HepG2 (cell line): ENCODE data around the gene BTBD6. TPM values are rescaled to one million over a fixed set of nuclear protein-coding genes. Genes with fewer than 3 reads are reported as not detected.

ENCODE experiments used
- ATAC-seq: fragments of 200-7000 bp; cut with Tn5 transposase; 3 replicates; pipeline ENCODE4 v1.9.1; 2020; ENCODE audit warnings: mild to moderate bottlenecking, moderate library complexity
- BruUV-seq: library from RNA; stranded (reverse); fragments of 400-500 nt; replicated peaks from 2 replicates; lab custom pipeline; 2021; lab: Mats Ljungman, UMichigan
- CTCF ChIA-PET: fragments of 300-600 bp; formaldehyde crosslinking; extraction: SDS; loops from one replicate; lab custom pipeline; 2021; ENCODE audit warnings: low total read pairs, inconsistent platforms, low intra/inter-chr PET ratio; lab: Yijun Ruan, JAX
- POLR2A ChIA-PET: fragments of 350-600 bp; sonication (Branson Sonifier 250); formaldehyde crosslinking; loops from one replicate; lab custom pipeline; 2020; ENCODE audit warnings: antibody characterized with exemption, inconsistent platforms; lab: Yijun Ruan, JAX
- DNase-seq: peaks from one replicate; pipeline ENCODE4 v3.0.0-alpha.2; 2015; ENCODE audit warnings: low spot score
- FAIRE-seq: peaks from 3 replicates; lab custom pipeline; 2011; peaks lifted over from hg19 to GRCh38; lab: Jason Lieb, UNC
- H2AFZ ChIP-seq: one replicate; pipeline ENCODE4 v1.6.1; 2011; ENCODE audit warnings: low read length, inconsistent platforms
- H3K27ac ChIP-seq: fragments of 300-600 bp; 3 replicates; pipeline ENCODE4 v1.8.0; 2011; ENCODE audit warnings: mixed run types, mild to moderate bottlenecking, mixed read lengths, low read length, inconsistent platforms; ENCODE audit not compliant: insufficient read depth; ENCODE audit errors: extremely low read length
- H3K27me3 ChIP-seq, 2 experiments: fragments of 200-600 bp in 1 of 2; 2 replicates in 1 of 2; 3 replicates in 1 of 2; pipeline versions ENCODE4 v1.6.0 to v1.8.0; 2011; ENCODE audit warnings: low read length in 2 of 2, mild to moderate bottlenecking in 2 of 2, moderate library complexity in 2 of 2, inconsistent platforms in 1 of 2; ENCODE audit not compliant: insufficient read depth in 2 of 2, control insufficient read depth in 1 of 2
- H3K36me3 ChIP-seq, 2 experiments: fragments of 200-600 bp in 1 of 2; replicated peaks in 1 of 2; 2 replicates in 1 of 2; 3 replicates in 1 of 2; pipeline versions ENCODE4 v1.5.1 to v1.8.0; 2011; ENCODE audit warnings: low read length in 2 of 2, inconsistent platforms in 1 of 2; ENCODE audit not compliant: insufficient read depth in 2 of 2, control insufficient read depth in 1 of 2
- H3K4me1 ChIP-seq: 2 replicates; pipeline ENCODE4 v1.5.1; 2012; ENCODE audit warnings: low read length, inconsistent platforms; ENCODE audit not compliant: insufficient read depth
- H3K4me2 ChIP-seq: 2 replicates; pipeline ENCODE4 v1.6.0; 2011; ENCODE audit warnings: low read depth, low read length, inconsistent platforms
- H3K4me3 ChIP-seq, 3 experiments: fragments of 200-600 bp in 1 of 3; sonication (generic), shearing (Covaris generic) in 1 of 3; replicated peaks in 1 of 3; 2 replicates each; pipeline ENCODE4 v1.5.1; 2011 to 2016; ENCODE audit warnings: low read length in 3 of 3, inconsistent platforms in 2 of 3, low read depth in 2 of 3, mild to moderate bottlenecking in 2 of 3, control low read depth in 1 of 3, mixed read lengths in 1 of 3; ENCODE audit not compliant: insufficient read depth in 1 of 3
- H3K79me2 ChIP-seq: one replicate; pipeline ENCODE4 v1.6.1; 2011; ENCODE audit warnings: low read length, inconsistent platforms; ENCODE audit not compliant: insufficient read depth
- H3K9ac ChIP-seq: 2 replicates; pipeline ENCODE4 v1.6.0; 2011; ENCODE audit warnings: mild to moderate bottlenecking, low read depth, low read length, inconsistent platforms; ENCODE audit not compliant: insufficient read depth
- H3K9me3 ChIP-seq: 2 replicates; pipeline ENCODE4 v1.5.1; 2012; ENCODE audit warnings: mild to moderate bottlenecking, low read length
- H4K20me1 ChIP-seq: 2 replicates; pipeline ENCODE4 v1.6.0; 2011; ENCODE audit warnings: inconsistent platforms, mild to moderate bottlenecking, low read length, moderate library complexity; ENCODE audit not compliant: insufficient read depth
- ARNT ChIP-seq: fragments of 450-650 bp; IDR thresholded peaks from 2 replicates; pipeline ENCODE4 v1.6.1; 2017
- ATF7 ChIP-seq, 2 experiments: fragments of 450-650 bp in 1 of 2; sonication (generic) in 1 of 2; formaldehyde crosslinking in 1 of 2; IDR thresholded peaks; 2 replicates each; pipeline versions ENCODE4 v1.4.0 to v1.6.1; 2016 to 2020; ENCODE audit warnings: antibody characterized with exemption in 1 of 2, mild to moderate bottlenecking in 1 of 2, missing genetic modification reagents in 1 of 2
- DPF2 ChIP-seq: sonication (generic); formaldehyde crosslinking; IDR thresholded peaks from 2 replicates; pipeline ENCODE4 v1.4.0; 2020; ENCODE audit warnings: mild to moderate bottlenecking, low read depth, missing genetic modification reagents, borderline replicate concordance
- DR1 ChIP-seq: sonication (generic); formaldehyde crosslinking; IDR thresholded peaks from 2 replicates; pipeline ENCODE4 v1.8.0; 2021; ENCODE audit warnings: mild to moderate bottlenecking, missing genetic modification reagents, inconsistent platforms
- ONECUT2 ChIP-seq: sonication (generic); formaldehyde crosslinking; IDR thresholded peaks from 2 replicates; pipeline ENCODE4 v1.4.0; 2020; ENCODE audit warnings: missing genetic modification reagents
- SIX1 ChIP-seq: sonication (generic); formaldehyde crosslinking; IDR thresholded peaks from 2 replicates; pipeline ENCODE4 v1.4.0; 2020; ENCODE audit warnings: missing genetic modification reagents, borderline replicate concordance
- SOX5 ChIP-seq: IDR thresholded peaks from 2 replicates; pipeline ENCODE4 v1.6.1; 2016; ENCODE audit warnings: borderline replicate concordance
- TBL1XR1 ChIP-seq: fragments of 150-350 bp; IDR thresholded peaks from 2 replicates; pipeline ENCODE4 v1.6.1; 2014; ENCODE audit warnings: borderline replicate concordance, low read length; ENCODE audit not compliant: partially characterized antibody
- YEATS2 ChIP-seq: sonication (generic); formaldehyde crosslinking; IDR thresholded peaks from 2 replicates; pipeline ENCODE4 v1.4.0; 2020; ENCODE audit warnings: missing genetic modification reagents, borderline replicate concordance
- WGBS: methylation state at CpG from one replicate; pipeline ENCODE4 v1.1.6; 2017; ENCODE audit warnings: low lambda C conversion rate; 5-methylcytosine and 5-hydroxymethylcytosine counted together
- in situ Hi-C: cut with HindIII; loops from 2 replicates; pipeline ENCODE4 v1.10.0; 2017; ENCODE audit warnings: low pct_unique_long_range_greater_than_20kb; ENCODE audit not compliant: extremely low pct_ligation_motif_present
- intact Hi-C: fragments of 100-400 bp; cut with micrococcal nuclease; formaldehyde crosslinking; loops from one replicate; pipeline ENCODE4 v1.10.0; 2022; ENCODE audit not compliant: unreplicated experiment
- polyA plus RNA-seq, 8 experiments: library from polyadenylated mRNA; depleted of rRNA in 3 of 8; stranded (reverse) in 7 of 8; unstranded in 1 of 8; fragments of >200 nt; fragmentation: Illumina TruSeq in 4 of 8; extraction: Trizol in 4 of 8; gene quantifications; 2 replicates each; pipeline versions ENCODE4 v1.2.1 to v1.2.3, GENCODE V29; 2011 to 2016; ENCODE audit warnings: low read depth in 4 of 8, missing spikeins in 1 of 8, mixed read lengths in 1 of 8; ENCODE audit not compliant: insufficient read depth in 1 of 8
- total RNA-seq, 5 experiments: library from RNA; depleted of rRNA; stranded (reverse); fragments of >200 nt; fragmentation: Illumina TruSeq; extraction: Trizol; gene quantifications; 2 replicates each; pipeline ENCODE4 v1.2.3, GENCODE V29; 2016; ENCODE audit warnings: low read depth in 1 of 5
- TF ChIP-seq, protein P1 (sequence below): fragments of 450-650 bp; IDR thresholded peaks from 2 replicates; pipeline ENCODE4 v1.6.1; 2017; ENCODE audit warnings: mild to moderate bottlenecking
- TF ChIP-seq, protein P2 (sequence below): sonication (generic); formaldehyde crosslinking; IDR thresholded peaks from 2 replicates; pipeline ENCODE4 v1.4.0; 2020; ENCODE audit warnings: mild to moderate bottlenecking, missing genetic modification reagents, borderline replicate concordance
- TF ChIP-seq, protein P3 (sequence below): sonication (generic); formaldehyde crosslinking; IDR thresholded peaks from 2 replicates; pipeline ENCODE4 v1.8.0; 2022; ENCODE audit warnings: missing genetic modification reagents, mild to moderate bottlenecking, moderate library complexity, borderline replicate concordance

The BTBD6 gene
- total and polyA plus RNA-seq, 2 of the 13 experiments (the other 11 are each of a cell fraction or from before 2014, with no cell fraction given), result not detected

DNA sequence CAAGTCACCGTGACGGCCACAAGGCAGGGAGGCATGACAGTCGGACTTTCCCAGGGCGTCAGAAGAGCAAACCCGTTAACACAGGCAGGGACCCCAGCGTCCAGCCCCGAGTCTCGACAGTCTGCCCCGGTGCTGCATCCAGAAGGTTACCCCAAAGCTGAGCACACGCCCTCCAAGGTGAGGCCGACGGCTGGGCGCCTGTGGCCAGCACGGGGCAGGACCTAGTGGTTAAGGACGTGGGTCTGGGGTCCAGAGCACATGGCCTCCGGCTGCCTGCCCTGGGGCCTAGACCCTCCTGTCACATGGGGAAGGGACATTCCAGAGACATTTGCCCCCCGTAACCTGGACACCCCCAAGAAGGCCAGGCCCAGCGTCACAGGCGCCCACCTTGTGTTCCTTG lies 29.7 kb upstream of the BTBD6 start (continued):
- TF ChIP-seq, protein P1, sequence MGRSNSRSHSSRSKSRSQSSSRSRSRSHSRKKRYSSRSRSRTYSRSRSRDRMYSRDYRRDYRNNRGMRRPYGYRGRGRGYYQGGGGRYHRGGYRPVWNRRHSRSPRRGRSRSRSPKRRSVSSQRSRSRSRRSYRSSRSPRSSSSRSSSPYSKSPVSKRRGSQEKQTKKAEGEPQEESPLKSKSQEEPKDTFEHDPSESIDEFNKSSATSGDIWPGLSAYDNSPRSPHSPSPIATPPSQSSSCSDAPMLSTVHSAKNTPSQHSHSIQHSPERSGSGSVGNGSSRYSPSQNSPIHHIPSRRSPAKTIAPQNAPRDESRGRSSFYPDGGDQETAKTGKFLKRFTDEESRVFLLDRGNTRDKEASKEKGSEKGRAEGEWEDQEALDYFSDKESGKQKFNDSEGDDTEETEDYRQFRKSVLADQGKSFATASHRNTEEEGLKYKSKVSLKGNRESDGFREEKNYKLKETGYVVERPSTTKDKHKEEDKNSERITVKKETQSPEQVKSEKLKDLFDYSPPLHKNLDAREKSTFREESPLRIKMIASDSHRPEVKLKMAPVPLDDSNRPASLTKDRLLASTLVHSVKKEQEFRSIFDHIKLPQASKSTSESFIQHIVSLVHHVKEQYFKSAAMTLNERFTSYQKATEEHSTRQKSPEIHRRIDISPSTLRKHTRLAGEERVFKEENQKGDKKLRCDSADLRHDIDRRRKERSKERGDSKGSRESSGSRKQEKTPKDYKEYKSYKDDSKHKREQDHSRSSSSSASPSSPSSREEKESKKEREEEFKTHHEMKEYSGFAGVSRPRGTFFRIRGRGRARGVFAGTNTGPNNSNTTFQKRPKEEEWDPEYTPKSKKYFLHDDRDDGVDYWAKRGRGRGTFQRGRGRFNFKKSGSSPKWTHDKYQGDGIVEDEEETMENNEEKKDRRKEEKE, result no peak
- TF ChIP-seq ARNT (no peak), SOX5 (no peak), DPF2 (no peak), DR1 (CRISPR knock-in tag) (no peak), ONECUT2 (no peak), TBL1XR1 (no peak), SIX1 (no peak), YEATS2 (CRISPR knock-in tag) (no peak)

DNA sequence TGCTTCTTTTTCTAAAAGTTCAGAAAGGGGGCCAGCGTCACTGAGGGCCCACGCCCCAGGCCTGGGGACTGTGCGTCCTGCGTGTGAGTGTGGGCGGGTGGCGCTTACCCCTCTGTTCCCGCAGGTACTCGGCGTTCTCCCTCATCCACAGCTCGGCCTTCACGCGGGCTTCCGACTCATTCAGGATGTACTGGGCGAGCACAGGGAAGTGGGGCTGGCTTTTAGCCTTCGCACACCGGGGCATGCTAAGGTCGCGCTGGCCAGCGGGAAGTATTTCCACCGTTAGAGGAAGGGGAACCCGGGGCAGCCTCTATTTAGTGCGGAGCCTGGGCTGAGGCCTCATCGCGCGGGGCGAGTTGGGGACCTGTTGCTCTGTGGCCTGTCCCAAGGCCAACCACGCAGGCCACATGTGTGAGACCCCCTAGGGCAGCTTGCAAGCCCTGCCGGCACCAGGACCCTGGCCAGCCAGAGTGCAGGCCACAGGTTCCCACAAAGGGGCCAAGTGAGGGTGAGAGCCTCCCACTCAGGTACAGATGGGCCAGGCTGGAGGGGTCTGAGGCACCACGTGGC lies 29.2 kb upstream of the BTBD6 start:
- in situ Hi-C loops, result no loop called here
- H3K4me3 ChIP-seq, result no peak overlapping the region
- no peak overlapping the region for H2AFZ ChIP-seq

More for the DNA sequence above, 29.2 kb upstream of the BTBD6 start:
- H3K4me2 ChIP-seq, result no peak overlapping the region
- H3K4me1 ChIP-seq, result no peaks in the 10 kb centered on the region
- H3K9me3 ChIP-seq, result no peaks in the 10 kb centered on the region
- WGBS, result 97% methylated on average over 27 of the region's 29 CpGs
- peaks cover 18 to 26% of the 10 kb centered on the region in 2 experiments; a peak in 4 of 5 replicates for H3K36me3 ChIP-seq
- no TSS peak for BruUV-seq
- FAIRE-seq, result no peak
- intact Hi-C loops, result no loop called here
- H3K9ac ChIP-seq, result no peak overlapping the region
- POLR2A ChIA-PET, result no interaction called here
- no peak overlapping the region for H3K27ac ChIP-seq
- TF ChIP-seq, protein P2, sequence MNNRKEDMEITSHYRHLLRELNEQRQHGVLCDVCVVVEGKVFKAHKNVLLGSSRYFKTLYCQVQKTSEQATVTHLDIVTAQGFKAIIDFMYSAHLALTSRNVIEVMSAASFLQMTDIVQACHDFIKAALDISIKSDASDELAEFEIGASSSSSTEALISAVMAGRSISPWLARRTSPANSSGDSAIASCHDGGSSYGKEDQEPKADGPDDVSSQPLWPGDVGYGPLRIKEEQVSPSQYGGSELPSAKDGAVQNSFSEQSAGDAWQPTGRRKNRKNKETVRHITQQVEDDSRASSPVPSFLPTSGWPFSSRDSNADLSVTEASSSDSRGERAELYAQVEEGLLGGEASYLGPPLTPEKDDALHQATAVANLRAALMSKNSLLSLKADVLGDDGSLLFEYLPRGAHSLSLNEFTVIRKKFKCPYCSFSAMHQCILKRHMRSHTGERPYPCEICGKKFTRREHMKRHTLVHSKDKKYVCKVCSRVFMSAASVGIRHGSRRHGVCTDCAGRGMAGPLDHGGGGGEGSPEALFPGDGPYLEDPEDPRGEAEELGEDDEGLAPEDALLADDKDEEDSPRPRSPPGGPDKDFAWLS, result no peak
- TF ChIP-seq ATF7 (IDR thresholded peaks at IDR 0.05) (no peak), ATF7 (CRISPR knock-in tag; IDR thresholded peaks at IDR 0.05) (no peak)
- TF ChIP-seq, protein P3, sequence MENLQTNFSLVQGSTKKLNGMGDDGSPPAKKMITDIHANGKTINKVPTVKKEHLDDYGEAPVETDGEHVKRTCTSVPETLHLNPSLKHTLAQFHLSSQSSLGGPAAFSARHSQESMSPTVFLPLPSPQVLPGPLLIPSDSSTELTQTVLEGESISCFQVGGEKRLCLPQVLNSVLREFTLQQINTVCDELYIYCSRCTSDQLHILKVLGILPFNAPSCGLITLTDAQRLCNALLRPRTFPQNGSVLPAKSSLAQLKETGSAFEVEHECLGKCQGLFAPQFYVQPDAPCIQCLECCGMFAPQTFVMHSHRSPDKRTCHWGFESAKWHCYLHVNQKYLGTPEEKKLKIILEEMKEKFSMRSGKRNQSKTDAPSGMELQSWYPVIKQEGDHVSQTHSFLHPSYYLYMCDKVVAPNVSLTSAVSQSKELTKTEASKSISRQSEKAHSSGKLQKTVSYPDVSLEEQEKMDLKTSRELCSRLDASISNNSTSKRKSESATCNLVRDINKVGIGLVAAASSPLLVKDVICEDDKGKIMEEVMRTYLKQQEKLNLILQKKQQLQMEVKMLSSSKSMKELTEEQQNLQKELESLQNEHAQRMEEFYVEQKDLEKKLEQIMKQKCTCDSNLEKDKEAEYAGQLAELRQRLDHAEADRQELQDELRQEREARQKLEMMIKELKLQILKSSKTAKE (CRISPR knock-in tag), result no peak
- no peaks in the 10 kb centered on the region for H3K27me3 ChIP-seq
- no peaks in the 10 kb centered on the region for H4K20me1 ChIP-seq
- DNase-seq, result no peak
- CTCF ChIA-PET, result no interaction called here
- no peaks in the 10 kb centered on the region for H3K79me2 ChIP-seq
- no peak for ATAC-seq
